Measurements from ENCODE around the gene ADCY2. TPM values are rescaled to one million over a fixed set of nuclear protein-coding genes. Genes with fewer than 3 reads are reported as not detected.
A peak's percentile ranks its signal among the peaks of the same experiment; 100 is the strongest.

ADCY2 gene
- total and polyA plus RNA-seq, 2 of the 13 experiments (the other 11 are each of a cell fraction or from before 2014, with no cell fraction given), result not detected

GRCh38 chr5:7741415-7742065 lies 345.6 kb downstream of the ADCY2 start:
- Histone ChIP-seq H4K20me1 (ENCODE audit: insufficient read depth, low read length) (no peaks in the 10 kb centered on the region), H3K4me3 (replicated peaks in 1 of 3; ENCODE audit: insufficient read depth in 1 of 3, low read depth in 2 of 3, low read length in 3 of 3) (no peak overlapping the region), H3K9me3 (ENCODE audit: low read length) (no peaks in the 10 kb centered on the region), H3K9ac (ENCODE audit: insufficient read depth, low read depth, low read length) (no peak overlapping the region), H3K36me3 (replicated peaks in 1 of 2; ENCODE audit: control insufficient read depth in 1 of 2, insufficient read depth in 2 of 2, low read length in 2 of 2) (no peaks in the 10 kb centered on the region), H3K4me2 (ENCODE audit: low read depth, low read length) (no peak overlapping the region), H3K79me2 (ENCODE audit: insufficient read depth, low read length) (no peaks in the 10 kb centered on the region), H3K4me1 (ENCODE audit: insufficient read depth, low read length) (no peaks in the 10 kb centered on the region), H3K27ac (ENCODE audit: extremely low read length, insufficient read depth, low read length) (no peak overlapping the region), H2AFZ (ENCODE audit: low read length) (no peak overlapping the region), H3K27me3 (ENCODE audit: control insufficient read depth in 1 of 2, insufficient read depth in 2 of 2, low read length in 2 of 2) (no peaks in the 10 kb centered on the region; a peak in 1 of 5 replicates)
- 10% methylated on average over 5 of the region's 5 CpGs for WGBS (ENCODE audit: low lambda C conversion rate)
- no peak for FAIRE-seq
- no peak for ATAC-seq
- in situ Hi-C loops (cut with HindIII; ENCODE audit: extremely low pct_ligation_motif_present, low pct_unique_long_range_greater_than_20kb), result no loop called here
- intact Hi-C loops (cut with micrococcal nuclease; ENCODE audit: unreplicated experiment), result no loop called here
- ChIA-PET CTCF (ENCODE audit: low intra/inter-chr PET ratio, low total read pairs) (no interaction called here), POLR2A (no interaction called here)
- no peak for DNase-seq (ENCODE audit: low spot score)
- BruUV-seq (replicated peaks), result no TSS peak
- TF ChIP-seq CREB1 (IDR thresholded peaks at IDR 0.05) (peak; percentile 91), CREB1 (CRISPR knock-in tag; IDR thresholded peaks at IDR 0.05) (no peak), LBX2 (CRISPR knock-in tag; IDR thresholded peaks at IDR 0.05; ENCODE audit: borderline replicate concordance) (no peak)

- 0% methylated on average over 4 of the region's 5 CpGs for WGBS (ENCODE audit: low lambda C conversion rate)
- Histone ChIP-seq H3K4me2 (ENCODE audit: low read depth, low read length) (no peak overlapping the region), H3K4me1 (ENCODE audit: insufficient read depth, low read length) (no peaks in the 10 kb centered on the region), H3K9ac (ENCODE audit: insufficient read depth, low read depth, low read length) (no peak overlapping the region), H3K4me3 (replicated peaks in 1 of 3; ENCODE audit: insufficient read depth in 1 of 3, low read depth in 2 of 3, low read length in 3 of 3) (no peak overlapping the region), H4K20me1 (ENCODE audit: insufficient read depth, low read length) (no peaks in the 10 kb centered on the region), H3K36me3 (replicated peaks in 1 of 2; ENCODE audit: control insufficient read depth in 1 of 2, insufficient read depth in 2 of 2, low read length in 2 of 2) (no peaks in the 10 kb centered on the region), H3K27ac (ENCODE audit: extremely low read length, insufficient read depth, low read length) (no peak overlapping the region), H3K27me3 (ENCODE audit: control insufficient read depth in 1 of 2, insufficient read depth in 2 of 2, low read length in 2 of 2) (peaks cover 0 to 4% of the 10 kb centered on the region in 2 experiments; a peak in 1 of 5 replicates), H3K9me3 (ENCODE audit: low read length) (no peaks in the 10 kb centered on the region), H2AFZ (ENCODE audit: low read length) (no peak overlapping the region), H3K79me2 (ENCODE audit: insufficient read depth, low read length) (no peaks in the 10 kb centered on the region)
- ChIA-PET CTCF (ENCODE audit: low intra/inter-chr PET ratio, low total read pairs) (no interaction called here), POLR2A (no interaction called here)
- intact Hi-C loops (cut with micrococcal nuclease; ENCODE audit: unreplicated experiment) (no loop called here), in situ Hi-C loops (cut with HindIII; ENCODE audit: extremely low pct_ligation_motif_present, low pct_unique_long_range_greater_than_20kb) (no loop called here)
- FAIRE-seq (no peak), ATAC-seq (no peak), DNase-seq (ENCODE audit: low spot score) (no peak)
- no TSS peak for BruUV-seq (replicated peaks)
- TF ChIP-seq NR1H2 (CRISPR knock-in tag; IDR thresholded peaks at IDR 0.05; ENCODE audit: borderline replicate concordance, low read depth), result no peak
- no peak for TF ChIP-seq SRY (CRISPR knock-in tag; IDR thresholded peaks at IDR 0.05)
- no peak for TF ChIP-seq DMAP1 (CRISPR knock-in tag; IDR thresholded peaks at IDR 0.05)
- TF ChIP-seq DNMT3B (CRISPR knock-in tag; conservative IDR thresholded peaks at IDR 0.05), result no peak
- TF ChIP-seq KDM5B (CRISPR knock-in tag; IDR thresholded peaks at IDR 0.05; ENCODE audit: borderline replicate concordance), result no peak
- no peak for TF ChIP-seq HES4 (CRISPR knock-in tag; IDR thresholded peaks at IDR 0.05; ENCODE audit: borderline replicate concordance)
- TF ChIP-seq PITX1 (CRISPR knock-in tag; IDR thresholded peaks at IDR 0.05), result no peak
- TF ChIP-seq NAIF1 (CRISPR knock-in tag; IDR thresholded peaks at IDR 0.05; ENCODE audit: borderline replicate concordance), result no peak
- no peak for TF ChIP-seq PRDM10 (CRISPR knock-in tag; IDR thresholded peaks at IDR 0.05; ENCODE audit: low read depth)
- no peak for TF ChIP-seq ISL2 (CRISPR knock-in tag; IDR thresholded peaks at IDR 0.05)
- TF ChIP-seq ZNF597 (CRISPR knock-in tag; IDR thresholded peaks at IDR 0.05), result no peak
- TF ChIP-seq MAFK (conservative IDR thresholded peaks at IDR 0.05 in 1 of 2, IDR thresholded peaks at IDR 0.05 in 1 of 2; ENCODE audit: low read length in 2 of 2), result no peak
Observed at GRCh38 chr5:7742241-7742656, 346.3 kb downstream of the ADCY2 start.
